HepG2 (cell line): Measurements from ENCODE around the gene PIK3C3.

ENCODE experiments used
- CTCF ChIP-seq: sonication (generic); formaldehyde crosslinking; IDR thresholded peaks from 2 replicates; pipeline ENCODE4 v1.5.0; 2020; ENCODE audit warnings: mild to moderate bottlenecking, missing genetic modification reagents, moderate library complexity
- POLR2A ChIP-seq, 2 experiments: IDR thresholded peaks; 2 replicates each; pipeline ENCODE4 v1.6.1; 2011; ENCODE audit warnings: low read depth in 2 of 2, low read length in 2 of 2, mild to moderate bottlenecking in 1 of 2, moderate library complexity in 1 of 2; ENCODE audit not compliant: insufficient read depth in 1 of 2
- SKIL ChIP-seq: sonication (generic); formaldehyde crosslinking; IDR thresholded peaks from 2 replicates; pipeline ENCODE4 v1.8.0; 2022; ENCODE audit warnings: missing genetic modification reagents, mild to moderate bottlenecking, moderate library complexity, borderline replicate concordance
- TCF7 ChIP-seq: sonication (generic); IDR thresholded peaks from 2 replicates; pipeline ENCODE4 v1.6.1; 2016; ENCODE audit warnings: antibody characterized with exemption, low read depth
- TCF7L2 ChIP-seq: IDR thresholded peaks from 2 replicates; pipeline ENCODE4 v1.6.1; 2011; ENCODE audit warnings: mild to moderate bottlenecking, low read depth, low read length, moderate library complexity
- ZNF44 ChIP-seq: sonication (generic); formaldehyde crosslinking; IDR thresholded peaks from 2 replicates; pipeline ENCODE4 v1.5.1; 2020; ENCODE audit warnings: mild to moderate bottlenecking, missing genetic modification reagents

- TF ChIP-seq CTCF (CRISPR knock-in tag) (no peak), POLR2A (IDR thresholded peaks at IDR 0.05; ENCODE audit: insufficient read depth in 1 of 2, low read depth in 2 of 2, low read length in 2 of 2) (no peak), TCF7L2 (no peak), ZNF44 (CRISPR knock-in tag) (no peak), TCF7 (no peak), SKIL (CRISPR knock-in tag) (no peak)
Measured at GRCh38 chr18:42105394-42105793, 150.4 kb downstream of the PIK3C3 start.
